Stimulated activated CD8-positive, alpha-beta memory T cell treated with anti-CD3 and anti-CD28 coated beads, Interleukin-2, amount 100 ng/mL, for 1 hour (primary cell): Measurements from ENCODE around the gene ZNF77.
"Not testable (repeated sequence)": the region's sequence is repeated elsewhere in the genome, so short reads cannot be mapped to it uniquely, and the experiment has no call there.

Experiments
- DNase-seq, 2 donors: peaks; one replicate each; pipeline ENCODE4 v3.0.0-alpha.2; 2020; ENCODE audit warnings: low read depth in 2 of 2

The ZNF77 gene

DNA sequence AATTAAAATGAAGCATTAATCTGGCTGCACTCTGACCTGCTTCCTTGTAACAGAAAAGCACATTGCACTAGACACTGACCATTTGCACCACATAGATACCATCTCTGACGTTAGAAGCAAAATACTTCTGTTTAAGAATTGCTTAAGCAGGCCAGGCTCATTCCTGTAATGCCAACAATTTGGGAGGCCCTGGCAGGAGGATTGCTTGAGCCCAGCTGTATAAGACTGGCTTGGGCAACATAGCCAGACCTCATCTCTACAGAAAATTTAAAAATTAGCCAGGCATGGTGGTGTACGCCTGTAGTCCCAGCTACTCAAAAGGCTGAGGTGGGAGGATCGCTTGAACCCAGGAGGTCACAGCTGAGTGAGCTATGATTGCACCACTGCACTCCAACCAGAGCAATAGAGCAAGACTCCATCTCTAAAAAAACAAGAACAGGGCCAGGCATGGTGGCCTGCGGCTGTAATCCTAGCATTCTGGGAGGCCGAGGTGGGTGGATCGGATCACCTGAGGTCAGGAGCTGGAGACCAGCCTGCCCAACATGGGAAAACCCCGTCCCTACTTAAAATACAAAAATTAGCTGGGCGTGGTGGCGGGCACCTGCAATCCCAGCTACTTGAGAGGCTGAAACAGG is 25.5 kb upstream of the ZNF77 start:
- DNase-seq = no peak

GRCh38 chr19:2969104-2969504 is 24.3 kb upstream of the ZNF77 start:
- DNase-seq = no peak

DNA sequence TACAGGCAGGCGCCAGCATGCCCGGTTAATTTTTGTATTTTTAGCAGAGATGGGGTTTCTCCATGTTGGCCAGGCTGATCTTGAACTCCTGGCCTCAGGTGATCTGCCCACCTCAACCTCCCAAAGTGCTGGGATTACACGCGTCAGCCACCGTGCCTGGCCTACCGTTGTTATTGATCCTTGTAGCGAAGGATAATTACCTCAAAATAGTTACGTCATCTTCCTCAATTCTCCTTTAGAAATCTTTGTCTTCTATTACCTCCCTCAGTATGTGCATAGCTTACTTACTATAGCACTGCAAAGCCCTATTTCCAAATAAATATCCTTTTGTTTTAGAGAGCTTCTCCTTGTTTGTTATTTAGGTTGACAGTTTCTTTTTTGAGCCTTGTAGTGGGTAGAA is 23.2 kb upstream of the ZNF77 start:
- no peak for DNase-seq

DNA sequence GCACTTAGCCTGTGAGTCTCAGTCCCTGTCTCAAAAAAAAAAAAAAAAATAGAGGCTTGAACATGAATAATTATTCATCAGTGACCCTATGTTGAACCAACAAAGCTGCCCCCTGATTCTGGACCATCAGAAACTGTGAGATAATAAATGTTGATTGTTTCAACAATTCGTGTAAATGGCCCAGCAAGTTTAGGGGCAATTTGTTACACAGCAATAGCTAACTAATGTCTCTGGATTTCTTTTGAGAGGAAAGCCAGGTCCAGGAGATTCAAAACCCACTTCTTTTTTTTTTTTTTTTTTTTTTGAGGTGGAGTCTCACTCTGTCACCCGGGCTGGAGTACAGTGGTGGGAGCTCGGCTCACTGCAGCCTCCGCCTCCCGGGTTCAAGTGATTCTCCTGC is 20.1 kb upstream of the ZNF77 start:
- no peak for DNase-seq

DNA sequence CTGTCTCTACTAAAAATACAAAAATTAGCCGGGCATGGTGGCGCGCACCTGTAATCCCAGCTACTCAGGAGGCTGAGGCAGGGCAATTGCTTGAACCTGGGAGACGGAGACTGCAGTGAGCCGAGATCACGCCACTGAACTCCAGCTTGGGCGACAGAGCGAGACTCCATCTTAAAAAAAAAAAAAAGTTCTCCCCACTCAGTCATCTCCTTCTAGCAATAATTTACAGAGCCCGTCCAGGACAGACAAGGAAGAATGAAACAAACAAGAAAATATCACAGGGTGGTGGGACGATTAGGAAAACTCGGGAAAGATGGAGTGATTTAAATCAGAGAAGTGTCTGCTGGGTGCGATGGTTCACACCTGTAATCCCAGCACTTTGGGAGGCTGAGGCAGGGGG is 18.9 kb upstream of the ZNF77 start:
- DNase-seq = not testable (repeated sequence)

DNA sequence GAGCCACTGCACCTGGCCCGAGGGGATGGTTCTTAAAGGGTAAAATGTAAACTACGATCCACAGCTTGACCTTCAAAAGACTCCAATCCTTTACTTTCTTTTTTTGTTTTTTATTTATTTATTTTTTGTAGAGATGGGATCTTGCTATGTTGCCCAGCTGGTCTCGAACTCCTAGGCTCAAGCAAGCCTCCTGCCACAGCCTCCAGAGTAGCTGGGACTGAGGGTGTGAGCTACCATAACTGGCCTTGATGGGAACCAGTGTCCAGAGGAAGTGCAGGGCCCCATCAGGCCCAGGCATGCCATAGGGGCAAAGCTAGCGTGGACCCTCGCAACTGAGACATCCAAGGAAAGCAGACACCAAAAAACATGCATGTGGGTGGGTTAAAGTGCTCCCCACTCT is 18.4 kb upstream of the ZNF77 start:
- DNase-seq = no peak

DNA sequence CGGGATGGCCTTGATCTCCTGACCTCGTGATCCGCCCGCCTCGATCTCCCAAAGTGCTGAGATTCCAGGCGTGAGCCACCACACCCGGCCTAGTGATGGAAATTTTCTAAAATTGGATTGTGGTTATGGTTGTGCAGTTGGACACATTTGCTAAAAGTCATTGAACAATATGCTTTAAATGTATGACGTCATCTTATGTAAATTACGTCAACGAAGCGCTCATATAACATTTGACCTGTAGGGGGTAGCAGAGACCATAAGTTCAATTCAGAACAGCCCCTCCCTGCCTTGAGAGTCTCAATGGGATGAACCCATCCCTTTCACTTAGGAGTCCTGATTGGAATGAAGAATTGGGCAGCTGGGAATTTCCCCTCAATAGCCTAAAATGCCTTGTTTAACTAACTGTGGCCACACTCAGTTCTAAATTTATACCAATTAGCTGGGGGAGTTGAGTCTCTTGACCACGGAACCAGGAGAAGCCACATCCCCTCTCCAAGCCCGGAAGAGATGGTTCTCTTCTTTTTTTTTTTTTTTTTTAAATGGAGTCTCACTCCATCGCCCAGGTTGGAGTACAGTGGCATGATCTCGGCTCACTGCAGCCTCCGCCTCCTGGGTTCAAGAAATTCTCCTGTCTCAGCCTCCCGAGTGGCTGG is 17.4 kb upstream of the ZNF77 start:
- peak in 1 of 2 donors; percentile 6 for DNase-seq

- no peak for DNase-seq
Measured at GRCh38 chr19:2960120-2960519, 15.3 kb upstream of the ZNF77 start.

GRCh38 chr19:2957160-2957559 is 12.4 kb upstream of the ZNF77 start:
- no peak for DNase-seq

DNA sequence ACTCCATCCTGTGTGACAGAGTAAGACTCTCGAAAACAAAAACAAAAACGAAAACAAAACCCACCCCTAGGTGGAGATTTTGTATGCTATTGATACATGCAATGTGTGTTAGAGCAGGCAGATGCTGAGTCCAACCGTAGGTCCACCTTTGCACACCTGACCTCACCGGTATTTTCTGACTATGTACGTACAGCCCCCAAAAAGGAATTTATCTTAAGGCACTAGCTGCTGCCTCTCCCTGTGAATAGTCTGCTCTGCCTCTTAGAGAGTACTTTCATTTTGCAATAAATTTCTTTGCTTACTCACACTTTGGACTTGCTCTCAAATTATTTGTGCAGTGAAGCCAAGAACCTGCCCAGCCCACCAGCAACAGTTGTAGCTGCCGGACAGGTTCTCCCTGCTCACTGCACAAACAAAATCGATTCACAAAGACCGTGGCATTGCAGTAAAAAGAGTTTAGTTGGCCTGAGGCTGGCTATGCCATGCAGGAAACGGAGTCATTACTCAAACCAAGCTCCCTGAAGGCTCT is 8.2 kb upstream of the ZNF77 start:
- DNase-seq = no peak

DNA sequence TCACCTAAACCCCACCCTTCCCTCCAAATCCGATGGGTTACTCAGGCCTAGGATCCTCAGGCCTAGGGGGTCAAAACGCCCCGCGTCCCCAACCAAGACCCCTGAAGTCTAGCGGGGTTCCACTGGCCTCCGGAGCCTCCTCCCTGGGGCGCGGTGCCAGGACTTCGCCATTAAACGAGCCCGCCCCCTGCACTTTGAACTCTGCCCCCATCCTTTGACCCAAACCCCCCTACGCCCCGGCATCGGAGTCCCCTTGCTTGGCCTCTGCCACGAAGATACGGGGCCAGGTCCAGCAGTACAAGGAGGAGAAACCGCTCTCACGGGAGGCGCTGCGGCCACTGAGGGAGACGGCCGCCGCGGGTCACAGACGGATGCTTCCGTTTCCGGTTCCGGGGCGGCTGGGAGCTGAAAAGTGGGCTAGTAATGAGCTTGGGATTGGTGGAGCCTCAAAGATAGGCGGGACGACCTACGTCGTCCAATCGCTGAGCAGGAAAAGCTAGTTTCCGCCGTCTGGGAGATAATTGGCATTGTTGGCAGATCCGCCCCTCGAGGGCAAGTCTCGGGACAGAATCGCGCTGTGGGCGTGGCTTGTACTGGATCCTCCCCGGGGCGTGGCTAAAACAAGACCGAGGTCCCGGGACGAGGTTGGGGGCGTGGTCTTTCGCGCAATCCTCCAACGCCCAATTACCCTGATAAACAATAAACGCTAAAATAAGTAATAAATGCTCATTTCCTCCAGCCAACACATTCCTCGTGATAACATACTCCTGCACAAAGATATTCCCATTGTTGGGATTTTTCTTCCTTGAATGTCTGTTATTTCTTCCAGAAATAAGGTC is 5.7 kb upstream of the ZNF77 start:
- DNase-seq = peak; percentile 100

DNA sequence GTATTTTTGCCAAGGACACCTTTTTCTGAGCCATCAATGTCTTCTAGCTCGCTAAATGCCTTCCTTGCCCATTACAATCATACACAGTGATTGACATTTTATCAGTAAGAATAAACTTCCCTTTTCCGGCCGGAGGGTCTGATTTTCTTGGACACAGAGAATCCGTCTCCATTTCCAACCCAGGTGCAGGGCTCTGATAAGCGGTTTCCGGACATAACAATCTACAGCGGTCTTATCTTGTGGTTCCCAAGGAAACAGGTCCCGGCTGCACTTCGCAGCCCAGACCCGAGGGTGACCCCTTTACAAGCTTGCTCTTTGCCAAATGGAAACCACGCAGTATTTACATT is 5.1 kb upstream of the ZNF77 start:
- no peak for DNase-seq

GRCh38 chr19:2945575-2946184 is 909 bp upstream of the ZNF77 start:
- DNase-seq = no peak

DNA sequence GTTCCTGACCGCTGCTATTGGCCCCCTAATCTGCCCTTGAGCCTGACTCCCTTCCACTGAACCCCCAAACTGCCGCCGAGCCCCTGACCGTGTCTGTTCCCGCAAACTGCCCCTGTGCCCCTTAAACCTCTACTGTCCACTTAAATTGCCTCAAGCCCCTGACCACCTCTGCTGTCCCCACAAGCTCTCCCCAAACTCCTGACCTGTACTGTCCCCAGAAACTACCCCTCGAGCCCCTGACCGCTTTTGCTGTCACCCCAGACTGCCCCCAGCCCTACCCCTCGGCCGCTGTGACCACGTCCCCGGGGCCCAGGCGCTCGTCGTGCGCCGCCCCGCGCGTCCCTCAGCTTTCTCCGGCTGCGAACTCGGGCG is 382 bp downstream of the ZNF77 start:
- DNase-seq = no peak

DNA sequence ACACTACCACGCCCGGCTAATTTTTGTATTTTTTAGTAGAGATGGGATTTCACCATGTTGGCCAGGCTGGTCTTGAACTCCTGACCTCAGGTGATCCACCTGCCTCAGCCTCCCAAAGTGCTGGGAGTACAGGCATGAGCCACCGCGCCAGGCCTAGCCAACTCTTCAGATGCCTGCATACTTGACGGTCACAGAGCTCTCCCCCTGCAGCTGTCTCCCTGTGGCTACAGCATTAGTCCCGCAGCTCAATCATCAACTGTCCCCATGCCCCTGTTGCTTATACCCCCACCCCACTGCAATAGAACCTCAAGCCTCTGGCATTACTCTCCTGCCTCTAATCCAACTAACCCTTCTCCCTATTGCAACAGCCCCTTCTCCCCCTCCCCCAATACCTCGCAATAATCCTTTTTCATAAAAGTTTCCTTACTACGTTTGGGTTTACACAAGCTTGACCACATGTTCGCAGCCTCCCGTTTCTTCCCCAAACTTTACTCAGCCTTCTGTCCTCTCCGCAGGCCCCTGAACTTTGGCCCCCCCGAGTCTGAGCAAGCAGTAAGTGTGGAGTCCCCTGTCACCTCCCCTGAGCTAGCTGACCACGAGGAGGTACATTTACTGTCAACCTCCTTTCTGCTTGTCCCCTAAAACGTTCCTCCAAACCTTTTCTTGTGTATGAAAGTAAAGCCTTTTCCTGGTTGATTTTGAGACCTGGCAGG is 1.7 kb downstream of the ZNF77 start:
- no peak for DNase-seq

DNA sequence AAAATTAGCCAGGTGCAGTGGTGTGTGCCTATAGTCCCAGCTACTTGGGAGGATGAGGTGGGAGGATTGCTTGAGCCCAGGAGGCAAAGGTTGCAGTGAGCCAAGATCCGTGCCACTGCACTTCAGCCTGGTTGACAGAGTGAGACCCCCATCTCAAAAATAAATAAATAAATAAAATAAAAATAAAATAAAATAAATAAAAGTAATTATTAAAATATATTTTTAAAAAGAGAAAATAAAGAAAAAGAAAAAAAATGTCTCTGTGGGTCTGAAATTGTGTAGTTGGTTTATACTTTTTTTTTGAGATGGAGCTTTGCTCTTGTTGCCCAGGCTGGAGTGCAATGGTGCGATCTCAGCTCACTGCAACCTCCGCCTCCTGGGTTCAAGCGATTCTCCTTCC is 8.9 kb downstream of the ZNF77 start:
- DNase-seq = not testable (repeated sequence)

- DNase-seq = no peak
Measured at GRCh38 chr19:2933490-2933910, 11.3 kb downstream of the ZNF77 start.

GRCh38 chr19:2927032-2927430 is 17.7 kb downstream of the ZNF77 start:
- DNase-seq = no peak

GRCh38 chr19:2926341-2927031 is 18.3 kb downstream of the ZNF77 start:
- DNase-seq = no peak

DNA sequence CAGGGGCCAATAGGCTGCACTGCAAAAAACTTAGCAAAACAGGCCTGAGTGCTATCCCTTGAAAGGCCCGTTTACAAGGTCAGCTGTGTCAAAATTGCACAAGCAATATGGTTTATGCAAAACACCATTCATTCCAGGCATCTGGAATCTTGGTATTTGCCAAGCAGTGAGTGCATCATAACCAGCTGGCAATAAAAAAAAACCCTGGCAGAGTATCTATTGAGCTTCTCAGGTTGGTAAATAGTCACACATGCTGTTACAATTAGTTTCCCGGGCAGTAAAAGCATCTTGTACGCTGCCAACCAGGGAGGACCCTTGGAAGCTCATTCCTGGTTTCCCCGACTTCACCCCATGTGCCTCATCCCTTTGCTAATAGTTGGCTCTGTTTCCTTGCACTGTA is 21.3 kb downstream of the ZNF77 start:
- DNase-seq = no peak

DNA sequence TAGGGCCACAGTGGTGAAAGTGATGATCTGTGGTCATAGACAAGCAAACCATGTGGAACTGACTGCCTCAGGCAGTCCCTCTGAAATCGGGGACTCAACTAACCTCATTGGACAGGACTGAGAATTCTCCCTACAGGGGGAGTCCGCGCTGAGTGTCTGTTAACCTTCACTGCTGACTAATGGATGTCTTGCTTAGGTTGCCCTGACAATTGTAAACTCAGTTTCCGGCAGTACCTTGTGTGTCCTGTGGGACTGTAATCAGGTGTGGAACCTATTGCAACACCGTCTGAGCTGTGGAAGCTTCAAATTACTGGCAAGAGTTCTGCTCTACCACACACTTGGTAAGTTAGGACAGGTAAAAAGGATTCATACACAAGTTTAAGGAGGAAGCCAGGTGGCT is 21.8 kb downstream of the ZNF77 start:
- DNase-seq = no peak
